ENCODE data around the gene DCDC2C.

Gene DCDC2C

DNA sequence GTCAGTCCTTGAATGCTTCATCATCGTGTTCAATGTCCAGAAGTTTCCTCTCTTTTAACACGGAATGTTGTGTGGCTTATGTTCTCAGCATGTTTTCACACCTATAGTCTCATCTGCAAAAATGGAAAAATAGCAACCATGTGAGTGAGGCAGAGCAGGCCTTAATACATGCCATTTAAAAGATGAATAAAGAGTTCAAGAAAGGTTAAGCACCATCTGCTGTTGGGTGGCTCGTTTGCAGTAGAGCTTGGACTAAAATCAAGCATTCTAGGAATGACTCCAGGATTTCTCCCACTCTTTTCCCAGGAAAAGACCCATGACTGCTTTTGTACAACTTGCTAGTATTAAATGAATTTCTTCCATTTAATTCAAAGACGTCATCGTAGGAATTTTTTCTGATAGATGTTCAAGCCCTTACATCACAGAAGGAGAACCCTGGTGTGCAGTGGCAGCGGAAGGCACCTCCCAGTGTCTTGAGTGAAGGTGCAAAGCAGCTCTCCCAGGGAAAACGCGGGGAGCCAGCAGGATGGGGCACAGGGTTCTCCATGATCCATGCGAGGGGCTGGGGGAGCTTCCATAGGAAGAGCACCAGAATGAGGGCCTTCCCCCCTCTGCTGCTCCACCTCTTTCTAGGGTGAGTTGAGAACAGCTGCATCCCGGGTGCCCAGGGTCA is 9.6 kb downstream of the DCDC2C start:
- no peak for TF ChIP-seq YY1 (IDR thresholded peaks at IDR 0.05; ENCODE audit: low read depth)
- TF ChIP-seq, protein P1, sequence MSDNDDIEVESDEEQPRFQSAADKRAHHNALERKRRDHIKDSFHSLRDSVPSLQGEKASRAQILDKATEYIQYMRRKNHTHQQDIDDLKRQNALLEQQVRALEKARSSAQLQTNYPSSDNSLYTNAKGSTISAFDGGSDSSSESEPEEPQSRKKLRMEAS (IDR thresholded peaks at IDR 0.05): no peak
- TF ChIP-seq FOXM1 (IDR thresholded peaks at IDR 0.05; ENCODE audit: borderline replicate concordance, low read depth): no peak
- TF ChIP-seq CEBPB (IDR thresholded peaks at IDR 0.05): no peak
- TF ChIP-seq TAF1 (IDR thresholded peaks at IDR 0.05; ENCODE audit: low read depth): no peak
- no peak for TF ChIP-seq RAD21 (IDR thresholded peaks at IDR 0.05; ENCODE audit: low read depth)
- no peak for TF ChIP-seq EP300 (IDR thresholded peaks at IDR 0.05; ENCODE audit: borderline replicate concordance)
- TF ChIP-seq CREB1 (IDR thresholded peaks at IDR 0.05; ENCODE audit: low read depth): no peak
- no peak for TF ChIP-seq TEAD4 (IDR thresholded peaks at IDR 0.05)
- no peak for TF ChIP-seq TCF12 (IDR thresholded peaks at IDR 0.05; ENCODE audit: low read depth)
- no peak for TF ChIP-seq ZBTB7A (IDR thresholded peaks at IDR 0.05; ENCODE audit: low read depth)
- TF ChIP-seq, protein P2, sequence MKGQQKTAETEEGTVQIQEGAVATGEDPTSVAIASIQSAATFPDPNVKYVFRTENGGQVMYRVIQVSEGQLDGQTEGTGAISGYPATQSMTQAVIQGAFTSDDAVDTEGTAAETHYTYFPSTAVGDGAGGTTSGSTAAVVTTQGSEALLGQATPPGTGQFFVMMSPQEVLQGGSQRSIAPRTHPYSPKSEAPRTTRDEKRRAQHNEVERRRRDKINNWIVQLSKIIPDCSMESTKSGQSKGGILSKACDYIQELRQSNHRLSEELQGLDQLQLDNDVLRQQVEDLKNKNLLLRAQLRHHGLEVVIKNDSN (IDR thresholded peaks at IDR 0.05): no peak
- no peak for TF ChIP-seq EGR1 (IDR thresholded peaks at IDR 0.05)
- no peak for TF ChIP-seq REST (IDR thresholded peaks at IDR 0.05; ENCODE audit: low read depth)
- TF ChIP-seq NFIC (IDR thresholded peaks at IDR 0.05): no peak

GRCh38 chr2:3718679-3719078 is 15.3 kb downstream of the DCDC2C start:
- no peak for TF ChIP-seq REST (IDR thresholded peaks at IDR 0.05; ENCODE audit: low read depth)
- no peak for TF ChIP-seq ZBTB7A (IDR thresholded peaks at IDR 0.05; ENCODE audit: low read depth)
- no peak for TF ChIP-seq YY1 (IDR thresholded peaks at IDR 0.05; ENCODE audit: low read depth)
- no peak for TF ChIP-seq RAD21 (IDR thresholded peaks at IDR 0.05; ENCODE audit: low read depth)
- no peak for TF ChIP-seq EP300 (IDR thresholded peaks at IDR 0.05; ENCODE audit: borderline replicate concordance)
- TF ChIP-seq TAF1 (IDR thresholded peaks at IDR 0.05; ENCODE audit: low read depth): no peak

- TF ChIP-seq YY1 (IDR thresholded peaks at IDR 0.05; ENCODE audit: low read depth): no peak
- TF ChIP-seq, protein P1 (IDR thresholded peaks at IDR 0.05): no peak
- TF ChIP-seq, protein P2 (IDR thresholded peaks at IDR 0.05): no peak
- no peak for TF ChIP-seq NFIC (IDR thresholded peaks at IDR 0.05)
- no peak for TF ChIP-seq FOXM1 (IDR thresholded peaks at IDR 0.05; ENCODE audit: borderline replicate concordance, low read depth)
- TF ChIP-seq CEBPB (IDR thresholded peaks at IDR 0.05): no peak
- TF ChIP-seq CREB1 (IDR thresholded peaks at IDR 0.05; ENCODE audit: low read depth): no peak
- TF ChIP-seq ZBTB7A (IDR thresholded peaks at IDR 0.05; ENCODE audit: low read depth): no peak
- no peak for TF ChIP-seq TCF12 (IDR thresholded peaks at IDR 0.05; ENCODE audit: low read depth)
- TF ChIP-seq TEAD4 (IDR thresholded peaks at IDR 0.05): no peak
- TF ChIP-seq REST (IDR thresholded peaks at IDR 0.05; ENCODE audit: low read depth): no peak
- TF ChIP-seq EP300 (IDR thresholded peaks at IDR 0.05; ENCODE audit: borderline replicate concordance): no peak
- TF ChIP-seq TAF1 (IDR thresholded peaks at IDR 0.05; ENCODE audit: low read depth): no peak
- TF ChIP-seq EGR1 (IDR thresholded peaks at IDR 0.05): no peak
Observed at GRCh38 chr2:3725002-3725401, 21.6 kb downstream of the DCDC2C start.

- TF ChIP-seq TEAD4 (IDR thresholded peaks at IDR 0.05) (no peak), EP300 (IDR thresholded peaks at IDR 0.05; ENCODE audit: borderline replicate concordance) (no peak), YY1 (IDR thresholded peaks at IDR 0.05; ENCODE audit: low read depth) (no peak), NFIC (IDR thresholded peaks at IDR 0.05) (no peak), FOXM1 (IDR thresholded peaks at IDR 0.05; ENCODE audit: borderline replicate concordance, low read depth) (no peak), TAF1 (IDR thresholded peaks at IDR 0.05; ENCODE audit: low read depth) (no peak), TCF12 (IDR thresholded peaks at IDR 0.05; ENCODE audit: low read depth) (no peak), EGR1 (IDR thresholded peaks at IDR 0.05) (no peak), RAD21 (IDR thresholded peaks at IDR 0.05; ENCODE audit: low read depth) (no peak), REST (IDR thresholded peaks at IDR 0.05; ENCODE audit: low read depth) (no peak), CREB1 (IDR thresholded peaks at IDR 0.05; ENCODE audit: low read depth) (no peak), CEBPB (IDR thresholded peaks at IDR 0.05) (no peak), ZBTB7A (IDR thresholded peaks at IDR 0.05; ENCODE audit: low read depth) (no peak)
- TF ChIP-seq, protein P1 (IDR thresholded peaks at IDR 0.05): no peak
- TF ChIP-seq, protein P2 (IDR thresholded peaks at IDR 0.05): no peak
Observed at GRCh38 chr2:3725458-3726250, 22.3 kb downstream of the DCDC2C start.

All from Ishikawa (cell line).